ENCODE measurements around the gene TSHR.
"Not testable (repeated sequence)": the region's sequence is repeated elsewhere in the genome, so short reads cannot be mapped to it uniquely, and the experiment has no call there.

Gene TSHR

DNA sequence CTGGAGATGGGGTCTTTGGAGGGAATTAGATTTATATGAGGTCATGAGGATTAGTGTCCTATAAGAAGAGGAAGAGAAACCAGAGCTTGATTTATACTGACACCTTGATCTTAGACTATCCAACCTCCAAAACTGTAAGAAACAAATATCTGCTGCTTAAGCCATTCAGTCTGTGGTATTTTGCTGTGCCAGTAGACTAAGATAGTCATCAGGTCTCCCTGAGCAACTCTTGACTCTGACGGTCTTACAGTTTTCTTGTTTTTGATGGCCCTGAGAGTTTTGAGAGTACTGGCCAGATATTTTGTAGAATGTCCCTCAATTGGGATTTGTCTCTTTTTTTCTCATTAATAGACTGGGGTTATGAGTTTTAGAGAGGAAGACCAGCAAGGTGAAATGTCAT, 51.7 kb downstream of the TSHR start:
- Histone ChIP-seq H3K36me3 (ENCODE audit: control insufficient read depth in 5 of 5, insufficient read depth in 5 of 5, low read length in 5 of 5) (no peaks in the 10 kb centered on the region), H3K9ac (ENCODE audit: low read length in 5 of 5) (no peak overlapping the region), H3K4me1 (ENCODE audit: control insufficient read depth in 5 of 5, insufficient read depth in 5 of 5, low read length in 5 of 5) (no peaks in the 10 kb centered on the region), H3K4me3 (ENCODE audit: low read depth in 1 of 5, low read length in 5 of 5) (no peak overlapping the region), H3K27ac (ENCODE audit: low read depth, low read length) (no peak overlapping the region), H3K27me3 (ENCODE audit: control insufficient read depth in 5 of 5, insufficient read depth in 4 of 5, low read length in 5 of 5) (no peaks in the 10 kb centered on the region), H3K9me3 (ENCODE audit: control insufficient read depth in 5 of 5, low read length in 5 of 5) (no peaks in the 10 kb centered on the region)

DNA sequence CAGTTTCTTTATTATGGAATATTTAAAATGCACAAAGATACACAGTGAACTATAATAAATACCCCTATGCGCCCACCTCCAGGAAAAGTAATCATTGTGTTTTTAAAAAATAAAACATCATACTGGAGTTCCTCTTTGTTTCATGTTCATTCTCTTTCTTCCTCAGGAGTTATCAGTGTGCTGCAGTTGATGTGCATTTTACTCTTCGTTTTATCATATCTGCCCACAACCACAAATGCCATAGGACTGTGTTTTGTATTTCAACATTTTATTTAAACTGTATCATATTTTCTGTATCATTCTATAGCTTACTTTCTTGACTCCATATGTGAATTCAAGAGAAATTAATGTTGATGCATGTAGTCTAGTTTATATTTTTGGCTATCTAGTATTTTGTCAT, 53.9 kb downstream of the TSHR start:
- H3K36me3 ChIP-seq (ENCODE audit: control insufficient read depth in 5 of 5, insufficient read depth in 5 of 5, low read length in 5 of 5): no peaks in the 10 kb centered on the region
- H3K4me1 ChIP-seq (ENCODE audit: control insufficient read depth in 5 of 5, insufficient read depth in 5 of 5, low read length in 5 of 5): no peaks in the 10 kb centered on the region
- no peak overlapping the region for H3K27ac ChIP-seq (ENCODE audit: low read depth, low read length)
- H3K9me3 ChIP-seq (ENCODE audit: control insufficient read depth in 5 of 5, low read length in 5 of 5): no peaks in the 10 kb centered on the region
- H3K4me3 ChIP-seq (ENCODE audit: low read depth in 1 of 5, low read length in 5 of 5): no peak overlapping the region
- H3K27me3 ChIP-seq (ENCODE audit: control insufficient read depth in 5 of 5, insufficient read depth in 4 of 5, low read length in 5 of 5): no peaks in the 10 kb centered on the region
- H3K9ac ChIP-seq (ENCODE audit: low read length in 5 of 5): no peak overlapping the region

DNA sequence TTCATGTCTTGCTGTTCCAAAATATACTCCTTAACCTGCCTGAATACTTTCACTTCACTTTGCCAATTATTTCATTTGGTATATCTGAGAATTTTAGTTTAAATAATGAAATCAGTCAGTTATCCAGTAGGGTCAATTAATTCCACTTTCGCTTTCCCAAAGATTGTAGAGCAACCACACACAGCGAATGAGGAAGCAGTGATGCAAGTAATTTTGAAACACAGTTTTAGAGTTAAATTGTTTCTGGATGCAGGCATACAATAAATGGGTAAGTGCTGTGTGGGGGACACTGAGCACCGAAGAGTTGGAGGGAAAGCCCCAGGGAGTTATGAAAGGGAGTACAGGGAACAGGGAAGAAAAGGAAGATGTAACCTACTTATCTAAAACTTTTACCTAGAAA, 62.8 kb downstream of the TSHR start:
- Histone ChIP-seq H3K9ac (ENCODE audit: low read length in 5 of 5) (no peak overlapping the region), H3K27me3 (ENCODE audit: control insufficient read depth in 5 of 5, insufficient read depth in 4 of 5, low read length in 5 of 5) (no peaks in the 10 kb centered on the region), H3K4me3 (ENCODE audit: low read depth in 1 of 5, low read length in 5 of 5) (peak overlapping the region; percentile 4 to 32 (median 14)), H3K36me3 (ENCODE audit: control insufficient read depth in 5 of 5, insufficient read depth in 5 of 5, low read length in 5 of 5) (no peaks in the 10 kb centered on the region), H3K4me1 (ENCODE audit: control insufficient read depth in 5 of 5, insufficient read depth in 5 of 5, low read length in 5 of 5) (peaks cover 0 to 11% (median 8%) of the 10 kb centered on the region in 5 donors), H3K9me3 (ENCODE audit: control insufficient read depth in 5 of 5, low read length in 5 of 5) (no peaks in the 10 kb centered on the region), H3K27ac (ENCODE audit: low read depth, low read length) (no peak overlapping the region)

DNA sequence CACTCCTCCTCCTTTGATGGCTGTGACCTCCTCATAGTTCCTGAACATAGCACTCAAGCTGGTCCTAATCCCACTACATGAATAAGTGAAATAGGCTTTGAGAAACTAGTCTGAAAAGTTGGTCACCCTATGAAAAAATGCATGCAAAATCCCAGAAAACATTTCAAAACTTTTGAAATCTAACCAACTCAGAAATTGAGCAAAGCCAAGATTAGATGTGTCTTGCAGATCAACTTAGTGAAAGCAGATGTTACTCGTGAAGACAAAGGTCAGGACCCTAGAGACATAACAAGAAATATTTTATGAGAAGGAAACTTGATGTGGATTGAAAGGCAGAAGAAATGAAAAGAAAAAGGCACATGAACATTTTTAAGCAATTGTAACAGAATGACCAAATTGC, 63.3 kb downstream of the TSHR start:
- H3K27ac ChIP-seq (ENCODE audit: low read depth, low read length): no peak overlapping the region
- no peak overlapping the region for H3K9ac ChIP-seq (ENCODE audit: low read length in 5 of 5)
- H3K4me1 ChIP-seq (ENCODE audit: control insufficient read depth in 5 of 5, insufficient read depth in 5 of 5, low read length in 5 of 5): peaks cover 0 to 11% (median 8%) of the 10 kb centered on the region in 5 donors
- H3K27me3 ChIP-seq (ENCODE audit: control insufficient read depth in 5 of 5, insufficient read depth in 4 of 5, low read length in 5 of 5): no peaks in the 10 kb centered on the region
- H3K9me3 ChIP-seq (ENCODE audit: control insufficient read depth in 5 of 5, low read length in 5 of 5): no peaks in the 10 kb centered on the region
- H3K4me3 ChIP-seq (ENCODE audit: low read depth in 1 of 5, low read length in 5 of 5): peak overlapping the region; percentile 4 to 32 (median 14)
- H3K36me3 ChIP-seq (ENCODE audit: control insufficient read depth in 5 of 5, insufficient read depth in 5 of 5, low read length in 5 of 5): no peaks in the 10 kb centered on the region

DNA sequence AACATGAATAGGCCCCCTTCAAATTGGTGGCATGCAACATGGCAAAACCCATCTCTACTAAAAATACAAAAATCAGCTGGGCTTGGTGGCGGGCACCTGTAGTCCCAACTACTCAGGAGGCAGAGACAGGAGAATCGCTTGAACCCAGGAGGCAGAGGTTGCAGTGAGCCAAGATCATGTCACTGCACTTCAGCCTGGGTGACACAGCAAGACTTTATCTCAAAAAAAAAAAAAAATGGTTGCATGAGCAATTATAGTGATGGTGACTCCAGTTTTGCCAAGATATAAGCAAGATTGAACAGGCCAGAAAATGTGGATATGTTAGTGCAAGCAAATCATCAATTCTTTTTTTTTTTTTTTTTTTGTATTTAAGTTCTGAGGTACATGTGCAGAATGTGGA, 63.7 kb downstream of the TSHR start:
- not testable (repeated sequence) for H3K27me3 ChIP-seq (ENCODE audit: control insufficient read depth in 5 of 5, insufficient read depth in 4 of 5, low read length in 5 of 5); H3K9me3 ChIP-seq (ENCODE audit: control insufficient read depth in 5 of 5, low read length in 5 of 5); H3K4me3 ChIP-seq (ENCODE audit: low read depth in 1 of 5, low read length in 5 of 5); H3K9ac ChIP-seq (ENCODE audit: low read length in 5 of 5); H3K27ac ChIP-seq (ENCODE audit: low read depth, low read length); H3K36me3 ChIP-seq (ENCODE audit: control insufficient read depth in 5 of 5, insufficient read depth in 5 of 5, low read length in 5 of 5)
- peaks cover 0 to 11% (median 8%) of the 10 kb centered on the region in 5 donors for H3K4me1 ChIP-seq (ENCODE audit: control insufficient read depth in 5 of 5, insufficient read depth in 5 of 5, low read length in 5 of 5)

DNA sequence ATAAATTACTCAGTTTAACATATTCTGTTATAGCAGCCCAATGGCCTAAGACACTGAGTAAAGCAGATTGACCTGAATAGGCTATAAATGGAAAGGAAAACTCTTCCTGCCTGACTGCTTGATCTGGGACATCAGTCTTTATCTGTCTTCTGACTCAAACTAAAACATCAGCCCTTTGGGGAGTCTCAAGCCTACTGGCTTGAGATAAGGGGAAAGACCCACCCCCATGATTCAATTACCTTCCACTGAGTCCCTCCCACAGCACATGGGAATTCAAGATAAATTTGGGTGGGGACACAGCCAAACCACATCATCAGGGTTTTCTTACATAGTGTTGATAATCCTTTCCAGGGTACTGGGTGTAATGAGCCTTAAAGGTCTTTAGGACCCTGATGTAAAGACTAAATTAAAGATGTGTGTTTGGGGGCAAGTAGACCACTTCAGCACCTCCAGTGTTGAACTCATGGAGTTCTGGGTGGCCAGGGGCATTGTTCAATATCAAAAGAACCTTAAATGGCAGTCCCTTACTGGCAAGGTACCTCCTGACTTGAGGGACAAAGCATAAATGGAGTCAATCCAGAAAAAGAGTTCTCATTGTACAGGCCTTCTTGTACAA, 67.8 kb downstream of the TSHR start:
- Histone ChIP-seq H3K9ac (ENCODE audit: low read length in 5 of 5) (no peak overlapping the region), H3K4me3 (ENCODE audit: low read depth in 1 of 5, low read length in 5 of 5) (no peak overlapping the region), H3K9me3 (ENCODE audit: control insufficient read depth in 5 of 5, low read length in 5 of 5) (no peaks in the 10 kb centered on the region), H3K36me3 (ENCODE audit: control insufficient read depth in 5 of 5, insufficient read depth in 5 of 5, low read length in 5 of 5) (no peaks in the 10 kb centered on the region), H3K27ac (ENCODE audit: low read depth, low read length) (no peak overlapping the region), H3K27me3 (ENCODE audit: control insufficient read depth in 5 of 5, insufficient read depth in 4 of 5, low read length in 5 of 5) (no peaks in the 10 kb centered on the region), H3K4me1 (ENCODE audit: control insufficient read depth in 5 of 5, insufficient read depth in 5 of 5, low read length in 5 of 5) (peaks cover 0 to 9% (median 7%) of the 10 kb centered on the region in 5 donors)

DNA sequence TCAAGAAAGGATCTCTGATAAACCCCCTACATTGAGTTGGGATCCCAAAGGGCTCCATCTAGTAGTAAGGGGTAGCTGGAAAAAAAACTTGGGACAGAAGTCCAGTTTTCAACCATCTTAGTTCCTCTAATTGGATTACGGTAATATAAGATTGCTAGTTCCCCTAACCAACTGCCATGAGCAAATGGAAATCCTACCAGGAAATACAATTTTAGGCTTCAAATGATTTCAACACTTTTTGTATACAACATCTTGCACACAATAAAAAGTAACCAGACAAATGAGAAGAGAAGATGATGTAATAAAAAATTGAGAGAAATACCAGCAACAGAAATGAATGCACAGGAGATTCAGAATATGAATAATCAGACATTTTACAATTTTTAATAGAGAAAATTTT, 73.0 kb downstream of the TSHR start:
- H3K36me3 ChIP-seq (ENCODE audit: control insufficient read depth in 5 of 5, insufficient read depth in 5 of 5, low read length in 5 of 5): no peaks in the 10 kb centered on the region
- no peaks in the 10 kb centered on the region for H3K4me1 ChIP-seq (ENCODE audit: control insufficient read depth in 5 of 5, insufficient read depth in 5 of 5, low read length in 5 of 5)
- H3K9me3 ChIP-seq (ENCODE audit: control insufficient read depth in 5 of 5, low read length in 5 of 5): no peaks in the 10 kb centered on the region
- H3K27me3 ChIP-seq (ENCODE audit: control insufficient read depth in 5 of 5, insufficient read depth in 4 of 5, low read length in 5 of 5): no peaks in the 10 kb centered on the region
- H3K9ac ChIP-seq (ENCODE audit: low read length in 5 of 5): no peak overlapping the region
- no peak overlapping the region for H3K27ac ChIP-seq (ENCODE audit: low read depth, low read length)
- H3K4me3 ChIP-seq (ENCODE audit: low read depth in 1 of 5, low read length in 5 of 5): no peak overlapping the region

DNA sequence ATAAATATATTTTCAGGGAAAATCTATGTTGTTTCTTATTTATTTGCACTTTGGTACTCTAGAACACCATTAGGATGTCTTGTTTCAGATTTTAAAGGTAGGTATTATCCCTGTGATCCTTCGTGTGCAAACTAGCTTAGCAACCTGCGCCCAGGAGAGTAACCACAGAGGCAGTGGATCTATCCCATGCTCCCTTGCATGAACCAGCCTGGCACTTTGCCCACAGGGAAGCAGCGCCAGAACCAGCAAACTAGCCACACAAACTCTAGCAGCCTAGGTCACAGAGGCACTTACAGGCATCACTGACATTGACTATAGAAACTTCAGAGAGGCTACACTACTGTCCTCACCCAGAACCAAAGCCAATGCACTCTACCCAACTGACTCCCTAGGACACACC, 76.1 kb downstream of the TSHR start:
- H3K4me3 ChIP-seq (ENCODE audit: low read depth in 1 of 5, low read length in 5 of 5): no peak overlapping the region
- no peaks in the 10 kb centered on the region for H3K4me1 ChIP-seq (ENCODE audit: control insufficient read depth in 5 of 5, insufficient read depth in 5 of 5, low read length in 5 of 5)
- H3K27ac ChIP-seq (ENCODE audit: low read depth, low read length): no peak overlapping the region
- H3K9me3 ChIP-seq (ENCODE audit: control insufficient read depth in 5 of 5, low read length in 5 of 5): peaks cover 0 to 7% (median 0%) of the 10 kb centered on the region in 5 donors
- no peaks in the 10 kb centered on the region for H3K36me3 ChIP-seq (ENCODE audit: control insufficient read depth in 5 of 5, insufficient read depth in 5 of 5, low read length in 5 of 5)
- no peaks in the 10 kb centered on the region for H3K27me3 ChIP-seq (ENCODE audit: control insufficient read depth in 5 of 5, insufficient read depth in 4 of 5, low read length in 5 of 5)
- no peak overlapping the region for H3K9ac ChIP-seq (ENCODE audit: low read length in 5 of 5)

DNA sequence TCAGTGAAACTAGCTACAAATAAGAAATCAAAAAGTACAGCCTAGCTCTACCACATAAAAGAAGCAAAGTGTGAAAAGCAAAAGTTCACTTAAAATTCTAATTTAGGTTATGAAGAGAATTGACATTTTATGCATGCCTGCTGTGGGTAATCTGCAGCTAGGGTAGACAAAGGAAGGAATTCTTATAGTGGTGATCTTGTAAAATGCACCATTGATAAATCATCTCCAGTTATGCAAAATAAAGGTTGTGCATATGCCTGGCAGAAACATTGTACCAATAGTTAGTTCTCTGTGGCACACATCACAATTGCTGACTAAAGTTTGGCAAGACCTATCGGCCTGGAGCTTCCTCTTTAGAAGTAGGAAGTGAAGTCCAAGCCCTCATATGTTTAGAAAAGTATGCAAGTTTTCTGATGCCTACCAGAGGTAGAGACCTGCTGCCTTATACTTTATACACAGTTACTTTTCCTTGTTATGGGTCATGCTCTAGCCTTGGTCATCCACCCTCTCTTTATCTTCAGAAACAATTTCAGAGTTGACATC, 78.3 kb downstream of the TSHR start:
- Histone ChIP-seq H3K4me1 (ENCODE audit: control insufficient read depth in 5 of 5, insufficient read depth in 5 of 5, low read length in 5 of 5) (no peaks in the 10 kb centered on the region), H3K9ac (ENCODE audit: low read length in 5 of 5) (no peak overlapping the region), H3K36me3 (ENCODE audit: control insufficient read depth in 5 of 5, insufficient read depth in 5 of 5, low read length in 5 of 5) (no peaks in the 10 kb centered on the region), H3K9me3 (ENCODE audit: control insufficient read depth in 5 of 5, low read length in 5 of 5) (peaks cover 0 to 10% (median 0%) of the 10 kb centered on the region in 5 donors), H3K4me3 (ENCODE audit: low read depth in 1 of 5, low read length in 5 of 5) (no peak overlapping the region), H3K27me3 (ENCODE audit: control insufficient read depth in 5 of 5, insufficient read depth in 4 of 5, low read length in 5 of 5) (no peaks in the 10 kb centered on the region), H3K27ac (ENCODE audit: low read depth, low read length) (no peak overlapping the region)

DNA sequence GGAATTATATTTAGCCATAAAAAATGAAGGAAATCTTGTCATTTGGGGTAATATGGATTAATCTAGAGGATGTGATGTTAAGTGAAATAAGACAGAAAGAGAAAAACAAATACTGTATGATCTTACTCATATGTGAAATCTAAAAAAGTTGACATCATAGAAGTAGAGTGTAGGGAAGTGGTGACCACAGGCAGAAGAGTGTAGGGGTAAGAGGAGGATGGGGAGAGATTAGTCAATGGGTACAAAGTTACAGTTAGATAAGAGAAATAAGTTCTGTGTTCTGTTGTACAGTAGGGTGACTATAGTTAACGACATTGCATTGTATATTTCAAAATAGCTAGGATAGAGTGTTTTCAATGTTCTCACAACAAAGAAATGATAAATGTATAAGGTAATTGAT, 87.0 kb downstream of the TSHR start:
- H3K9ac ChIP-seq (ENCODE audit: low read length in 5 of 5): no peak overlapping the region
- no peak overlapping the region for H3K27ac ChIP-seq (ENCODE audit: low read depth, low read length)
- H3K9me3 ChIP-seq (ENCODE audit: control insufficient read depth in 5 of 5, low read length in 5 of 5): peaks cover 0 to 9% (median 0%) of the 10 kb centered on the region in 5 donors
- no peak overlapping the region for H3K4me3 ChIP-seq (ENCODE audit: low read depth in 1 of 5, low read length in 5 of 5)
- H3K27me3 ChIP-seq (ENCODE audit: control insufficient read depth in 5 of 5, insufficient read depth in 4 of 5, low read length in 5 of 5): no peaks in the 10 kb centered on the region
- no peaks in the 10 kb centered on the region for H3K4me1 ChIP-seq (ENCODE audit: control insufficient read depth in 5 of 5, insufficient read depth in 5 of 5, low read length in 5 of 5)
- H3K36me3 ChIP-seq (ENCODE audit: control insufficient read depth in 5 of 5, insufficient read depth in 5 of 5, low read length in 5 of 5): no peaks in the 10 kb centered on the region

Data from subcutaneous abdominal adipose tissue (tissue), 5 donors.